T follicular helper cell (primary cell): ENCODE measurements around the gene NDUFS3.
"Not testable (repeated sequence)": the region's sequence is repeated elsewhere in the genome, so short reads cannot be mapped to it uniquely, and the experiment has no call there.

Experiments used
- DNase-seq: peaks from one replicate; pipeline ENCODE4 v3.0.0-alpha.2; 2020; ENCODE audit warnings: low read depth

Gene NDUFS3

GRCh38 chr11:47560426-47560825 is 18.4 kb upstream of the NDUFS3 start:
- DNase-seq, result no peak

- DNase-seq, result not testable (repeated sequence)
These were observed 16.5 kb upstream of the NDUFS3 start for GRCh38 chr11:47562393-47562792.

- DNase-seq, result not testable (repeated sequence)
These were observed 14.5 kb upstream of the NDUFS3 start for GRCh38 chr11:47564366-47564765.

- DNase-seq, result no peak
These were observed 13.9 kb upstream of the NDUFS3 start for GRCh38 chr11:47564933-47565339.

DNA sequence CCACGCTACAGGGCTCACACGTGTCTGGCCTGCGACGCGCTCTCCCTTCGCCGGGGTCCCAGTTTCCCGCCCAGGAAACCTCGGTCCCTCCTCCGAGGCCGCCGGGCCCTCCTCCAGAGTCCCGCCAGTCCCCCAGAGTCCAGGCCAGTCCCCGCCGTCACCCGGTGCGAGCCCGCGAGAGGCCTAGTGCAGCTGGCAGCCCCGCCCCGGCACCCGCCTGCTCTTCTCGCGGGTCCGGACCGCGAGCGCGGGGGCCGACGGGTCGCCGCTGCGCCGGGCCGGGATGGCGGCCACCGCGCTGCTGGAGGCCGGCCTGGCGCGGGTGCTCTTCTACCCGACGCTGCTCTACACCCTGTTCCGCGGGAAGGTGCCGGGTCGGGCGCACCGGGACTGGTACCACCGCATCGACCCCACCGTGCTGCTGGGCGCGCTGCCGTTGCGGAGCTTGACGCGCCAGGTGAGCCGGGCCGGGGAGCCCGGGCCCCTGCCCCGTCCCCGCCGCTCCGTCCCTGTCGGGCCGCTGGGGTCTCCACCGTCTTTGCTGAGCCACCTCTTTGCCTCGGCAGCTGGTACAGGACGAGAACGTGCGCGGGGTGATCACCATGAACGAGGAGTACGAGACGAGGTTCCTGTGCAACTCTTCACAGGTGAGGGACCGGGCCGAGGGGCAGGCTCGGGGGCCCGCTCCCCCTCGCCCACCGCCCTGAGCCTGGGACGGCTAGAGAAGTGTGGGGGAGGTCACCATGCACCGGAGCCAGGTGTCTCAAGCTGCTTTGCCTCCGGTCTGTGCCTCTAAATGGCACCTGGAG is 13.3 kb upstream of the NDUFS3 start, which contains the start of gene PTPMT1:
TSS of gene PTPMT1 (plus strand) at position 260 of the 809 bp plus-strand sequence. CDS start at position 284, 24 bp downstream.
- DNase-seq, result peak; percentile 26

DNA sequence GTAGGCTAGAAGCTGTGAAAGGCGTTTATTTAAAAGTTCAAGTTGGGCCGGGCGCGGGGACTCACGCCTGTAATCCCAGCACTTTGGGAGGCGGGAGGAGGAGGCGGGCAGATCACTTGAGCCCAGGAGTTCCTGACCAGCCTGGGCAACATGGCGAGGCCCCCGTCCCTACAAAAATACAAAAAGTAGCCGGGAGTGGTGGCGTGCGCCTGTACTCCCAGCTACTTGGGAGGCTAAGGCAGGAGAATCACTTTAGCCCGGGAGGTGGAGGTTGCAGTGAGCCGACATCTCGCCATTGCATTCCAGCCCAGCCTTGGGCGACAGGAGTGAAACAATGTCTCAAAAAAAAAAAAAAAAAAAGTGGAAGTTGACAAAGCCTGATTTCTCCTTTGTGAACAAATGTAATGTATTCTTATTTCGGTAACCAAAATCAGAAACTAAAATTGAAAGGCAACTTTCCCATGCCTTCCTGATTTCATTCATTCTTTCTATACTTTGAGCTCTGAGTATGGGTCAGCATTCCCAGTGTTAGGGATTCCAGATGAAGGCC is 12.7 kb upstream of the NDUFS3 start:
- DNase-seq, result no peak

DNA sequence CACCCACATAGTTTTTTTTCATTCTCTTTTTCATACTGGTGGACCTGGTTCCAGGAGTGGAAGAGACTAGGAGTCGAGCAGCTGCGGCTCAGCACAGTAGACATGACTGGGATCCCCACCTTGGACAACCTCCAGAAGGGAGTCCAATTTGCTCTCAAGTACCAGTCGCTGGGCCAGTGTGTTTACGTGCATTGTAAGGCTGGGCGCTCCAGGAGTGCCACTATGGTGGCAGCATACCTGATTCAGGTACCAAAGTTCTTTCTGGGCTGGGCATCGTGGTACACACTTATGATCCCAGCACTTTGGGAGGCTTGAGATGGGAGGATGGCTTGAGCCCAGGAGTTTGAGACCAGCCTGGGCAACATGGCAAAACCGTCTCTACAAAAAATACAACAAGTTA is 9.2 kb upstream of the NDUFS3 start:
- no peak for DNase-seq

- no peak for DNase-seq
These were observed 8.1 kb upstream of the NDUFS3 start for GRCh38 chr11:47570651-47571356.

DNA sequence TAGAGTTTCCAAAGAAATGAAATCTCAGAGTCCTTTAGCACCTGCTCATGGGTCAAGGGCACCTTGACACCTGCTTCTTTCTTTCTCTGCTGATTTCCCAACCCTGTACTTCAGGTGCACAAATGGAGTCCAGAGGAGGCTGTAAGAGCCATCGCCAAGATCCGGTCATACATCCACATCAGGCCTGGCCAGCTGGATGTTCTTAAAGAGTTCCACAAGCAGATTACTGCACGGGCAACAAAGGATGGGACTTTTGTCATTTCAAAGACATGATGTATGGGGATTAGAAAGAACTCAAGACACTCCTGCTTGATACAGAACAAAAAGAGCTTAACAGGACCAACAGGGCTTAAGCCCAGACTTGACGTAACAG is 7.5 kb upstream of the NDUFS3 start:
- no peak for DNase-seq

DNA sequence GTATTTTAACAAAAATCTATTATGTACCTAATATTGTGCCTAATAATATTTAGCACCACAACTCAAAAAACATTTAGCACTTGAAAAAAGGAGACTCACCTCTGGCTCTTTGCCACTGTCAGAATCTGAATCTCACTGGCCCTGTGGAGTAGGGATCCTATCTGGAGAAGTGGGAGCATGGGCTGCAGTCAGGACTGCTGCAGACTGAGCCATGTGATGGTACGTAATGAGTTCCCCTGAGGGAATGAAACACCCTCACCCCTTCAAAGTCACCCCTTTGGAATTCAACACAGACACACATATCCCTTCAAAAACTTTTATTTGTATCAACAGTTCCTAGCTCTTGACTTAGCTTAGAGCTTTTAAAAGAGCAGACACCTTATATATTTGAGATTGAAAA is 7.0 kb upstream of the NDUFS3 start:
- no peak for DNase-seq

GRCh38 chr11:47572715-47573255 is 6.1 kb upstream of the NDUFS3 start:
- DNase-seq, result no peak

DNA sequence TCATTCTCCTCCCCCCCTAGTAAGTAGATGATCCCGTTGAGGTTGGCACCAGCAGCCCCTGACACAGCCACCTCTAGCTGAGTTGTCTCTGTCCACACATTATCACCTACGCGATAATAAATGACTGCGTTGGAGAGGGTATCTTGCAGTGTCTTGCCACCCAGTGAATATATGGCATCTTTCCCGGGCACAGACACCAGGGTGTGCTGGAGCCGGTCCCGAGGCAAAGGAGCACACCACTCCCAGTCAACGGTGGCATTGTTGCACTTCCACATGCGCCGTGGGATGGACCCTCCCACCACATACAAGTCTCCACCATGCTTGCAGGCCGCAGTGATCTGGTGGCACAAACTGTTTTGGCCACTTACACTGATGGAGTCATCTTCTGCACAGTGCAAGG is 5.6 kb upstream of the NDUFS3 start:
- no peak for DNase-seq

GRCh38 chr11:47577460-47578041 is 1.3 kb upstream of the NDUFS3 start:
- no peak for DNase-seq

- DNase-seq, result no peak
These were observed 5.0 kb downstream of the NDUFS3 start for GRCh38 chr11:47583844-47584243.

DNA sequence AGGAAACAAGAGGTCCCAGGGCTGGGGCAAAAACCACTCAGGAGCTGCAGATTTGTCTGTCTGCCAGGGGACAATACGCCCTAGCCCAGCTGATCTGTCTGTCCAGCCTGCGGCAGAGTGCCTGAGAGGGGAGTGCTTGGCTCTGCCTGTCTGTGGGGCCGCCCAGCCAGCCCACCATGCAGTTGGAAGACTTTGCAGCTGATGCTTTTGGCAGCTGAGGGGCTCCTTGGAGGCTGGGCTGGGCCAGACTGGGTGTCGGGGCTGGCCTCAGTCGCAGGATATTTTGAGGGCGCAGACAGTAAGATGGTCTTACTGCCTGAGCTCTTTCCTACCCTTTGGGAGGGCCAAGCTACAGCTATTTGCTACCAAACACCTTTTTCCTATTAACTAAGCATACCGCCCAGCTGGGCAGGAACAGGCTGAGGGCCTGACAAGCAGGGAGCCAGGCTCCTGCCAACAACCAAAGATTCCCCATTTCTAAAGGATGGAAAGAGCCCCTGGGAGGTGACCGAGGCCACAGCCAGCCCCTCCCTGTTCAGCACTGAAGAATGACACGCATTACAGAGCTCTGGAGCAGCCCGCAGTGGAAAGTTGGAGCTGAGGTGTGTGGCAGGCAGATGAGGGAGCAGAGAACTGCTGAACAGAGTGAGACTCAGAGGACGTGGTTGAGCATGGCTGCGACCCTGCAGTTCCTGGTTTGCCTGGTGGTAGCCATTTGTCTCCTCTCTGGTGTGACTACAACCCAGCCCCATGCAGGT is 7.4 kb downstream of the NDUFS3 start, which contains the start of gene FAM180B:
TSS of gene FAM180B (plus strand) at position 581 of the 758 bp plus-strand sequence. CDS start at position 672, 91 bp downstream.
- DNase-seq, result no peak

GRCh38 chr11:47587039-47587716 is 8.3 kb downstream of the NDUFS3 start:
- no peak for DNase-seq

DNA sequence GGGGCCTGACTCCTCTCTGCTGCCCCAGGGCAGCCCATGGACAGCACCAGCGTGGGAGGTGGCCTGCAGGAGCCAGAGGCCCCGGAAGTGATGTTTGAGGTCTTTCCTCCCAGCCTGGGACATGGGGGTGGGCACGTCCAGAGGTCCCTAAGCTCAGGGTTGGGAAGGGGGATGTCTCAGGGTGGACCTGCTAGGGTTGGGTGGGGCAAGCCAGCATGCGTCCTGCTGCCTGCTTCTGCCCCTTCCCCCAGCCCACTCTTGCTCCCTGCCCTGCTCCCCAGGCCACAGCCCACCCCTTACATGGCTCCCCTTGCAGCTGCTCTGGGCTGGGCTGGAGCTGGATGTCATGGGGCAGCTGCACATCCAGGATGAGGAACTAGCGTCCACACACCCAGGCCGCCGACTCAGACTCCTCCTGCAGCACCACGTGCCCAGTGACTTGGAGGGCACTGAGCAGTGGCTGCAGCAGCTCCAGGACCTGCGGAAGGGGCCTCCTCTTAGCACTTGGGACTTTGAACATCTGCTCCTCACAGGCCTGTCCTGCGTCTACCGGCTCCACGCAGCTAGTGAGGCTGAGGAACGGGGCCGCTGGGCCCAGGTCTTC is 9.0 kb downstream of the NDUFS3 start:
- no peak for DNase-seq

- DNase-seq, result no peak
These were observed 10.2 kb downstream of the NDUFS3 start for GRCh38 chr11:47589118-47589517.

DNA sequence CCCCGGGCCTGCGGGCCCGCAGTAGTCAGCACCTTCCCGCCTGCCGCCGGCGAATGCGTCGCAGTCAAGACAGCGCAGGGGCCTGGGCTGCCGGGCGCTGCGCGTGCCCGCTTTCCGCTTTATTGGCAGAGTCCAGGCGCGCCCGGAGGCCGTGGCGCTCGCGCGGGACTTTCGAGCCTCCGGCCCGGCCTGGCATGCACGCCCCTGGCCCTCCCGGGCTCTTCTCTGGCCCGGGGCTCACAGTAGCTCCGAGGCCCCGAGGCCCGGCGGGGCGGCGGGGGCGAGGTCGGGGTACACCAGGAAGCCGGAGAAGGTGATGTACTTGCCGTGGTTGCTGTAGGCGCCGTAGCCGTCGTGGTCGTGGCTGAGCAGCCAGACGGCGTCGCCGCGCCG is 10.7 kb downstream of the NDUFS3 start:
- DNase-seq, result no peak
